ENCODE results near the gene DNAAF1.

DNAAF1 gene

GRCh38 chr16:84161801-84162200 is 16.7 kb downstream of the DNAAF1 start:
- FAIRE-seq: no peak

GRCh38 chr16:84165746-84166145 is 20.6 kb downstream of the DNAAF1 start:
- FAIRE-seq: no peak

GRCh38 chr16:84166796-84167695 is 21.9 kb downstream of the DNAAF1 start:
- FAIRE-seq: no peak

GRCh38 chr16:84169765-84170310 is 24.7 kb downstream of the DNAAF1 start:
- no peak for FAIRE-seq

- FAIRE-seq: no peak
These were observed 29.3 kb downstream of the DNAAF1 start for GRCh38 chr16:84174396-84174795.

GRCh38 chr16:84175350-84176081 is 30.4 kb downstream of the DNAAF1 start:
- FAIRE-seq: no peak

GRCh38 chr16:84176192-84177053 is 31.3 kb downstream of the DNAAF1 start:
- FAIRE-seq: no peak

- no peak for FAIRE-seq
These were observed 32.6 kb downstream of the DNAAF1 start for GRCh38 chr16:84177741-84178073.

GRCh38 chr16:84178146-84178765 is 33.1 kb downstream of the DNAAF1 start:
- FAIRE-seq: no peak

GRCh38 chr16:84178892-84179611 is 33.9 kb downstream of the DNAAF1 start:
- no peak for FAIRE-seq

- FAIRE-seq: no peak
These were observed 34.7 kb downstream of the DNAAF1 start for GRCh38 chr16:84179612-84180320.

- no peak for FAIRE-seq
These were observed 35.5 kb downstream of the DNAAF1 start for GRCh38 chr16:84180519-84181140.

GRCh38 chr16:84181144-84181915 is 36.2 kb downstream of the DNAAF1 start:
- FAIRE-seq: no peak

- no peak for FAIRE-seq
These were observed 37.0 kb downstream of the DNAAF1 start for GRCh38 chr16:84182104-84182503.

GRCh38 chr16:84182680-84183571 is 37.8 kb downstream of the DNAAF1 start:
- no peak for FAIRE-seq

GRCh38 chr16:84183572-84183875 is 38.4 kb downstream of the DNAAF1 start:
- no peak for FAIRE-seq

GRCh38 chr16:84183911-84184591 is 38.9 kb downstream of the DNAAF1 start:
- no peak for FAIRE-seq

GRCh38 chr16:84184775-84185174 is 39.7 kb downstream of the DNAAF1 start:
- FAIRE-seq: no peak
